HepG2 (cell line): ENCODE measurements around the gene TEKT5. TPM values are rescaled to one million over a fixed set of nuclear protein-coding genes. Genes with fewer than 3 reads are reported as not detected.

Experiments
- DNMT1 ChIP-seq: sonication (generic); formaldehyde crosslinking; IDR thresholded peaks from 2 replicates; pipeline ENCODE4 v1.5.1; 2020; ENCODE audit warnings: mild to moderate bottlenecking, missing genetic modification reagents
- GLI4 ChIP-seq: sonication (generic); formaldehyde crosslinking; IDR thresholded peaks from 2 replicates; pipeline ENCODE4 v1.5.1; 2020; ENCODE audit warnings: missing genetic modification reagents, mild to moderate bottlenecking, moderate library complexity, borderline replicate concordance
- HOXA9 ChIP-seq: sonication (generic); formaldehyde crosslinking; IDR thresholded peaks from 2 replicates; pipeline ENCODE4 v1.8.1; 2022; ENCODE audit warnings: missing genetic modification reagents, mild to moderate bottlenecking, moderate library complexity, borderline replicate concordance
- IKZF4 ChIP-seq: sonication (generic); formaldehyde crosslinking; IDR thresholded peaks from 2 replicates; pipeline ENCODE4 v1.5.1; 2020; ENCODE audit warnings: borderline replicate concordance, mild to moderate bottlenecking, low read depth, missing genetic modification reagents; ENCODE audit errors: not compliant biosample characterization
- PCBP2 ChIP-seq: fragments of 200-400 bp; formaldehyde crosslinking; optimal IDR thresholded peaks from 2 replicates; pipeline ENCODE3; 2018; ENCODE audit warnings: low read length, low read depth; ENCODE audit not compliant: poor library complexity, severe bottlenecking
- RXRB ChIP-seq: IDR thresholded peaks from 2 replicates; pipeline ENCODE4 v1.6.1; 2016; ENCODE audit warnings: borderline replicate concordance, missing genetic modification reagents, missing compliant biosample characterization
- ZNF616 ChIP-seq: sonication (generic); formaldehyde crosslinking; IDR thresholded peaks from 2 replicates; pipeline ENCODE4 v1.5.0; 2020; ENCODE audit warnings: low read depth, mild to moderate bottlenecking, missing genetic modification reagents
- polyA plus RNA-seq, 8 experiments: library from polyadenylated mRNA; depleted of rRNA in 3 of 8; stranded (reverse) in 7 of 8; unstranded in 1 of 8; fragments of >200 nt; fragmentation: Illumina TruSeq in 4 of 8; extraction: Trizol in 4 of 8; gene quantifications; 2 replicates each; pipeline versions ENCODE4 v1.2.1 to v1.2.3, GENCODE V29; 2011 to 2016; ENCODE audit warnings: low read depth in 4 of 8, missing spikeins in 1 of 8, mixed read lengths in 1 of 8; ENCODE audit not compliant: insufficient read depth in 1 of 8
- total RNA-seq, 5 experiments: library from RNA; depleted of rRNA; stranded (reverse); fragments of >200 nt; fragmentation: Illumina TruSeq; extraction: Trizol; gene quantifications; 2 replicates each; pipeline ENCODE4 v1.2.3, GENCODE V29; 2016; ENCODE audit warnings: low read depth in 1 of 5
- TF ChIP-seq, protein P1 (sequence below), 2 experiments: fragments of 450-650 bp in 1 of 2; sonication (generic) in 1 of 2; formaldehyde crosslinking in 1 of 2; IDR thresholded peaks; 2 replicates each; pipeline versions ENCODE4 v1.6.1 to v1.8.0; 2016 to 2022; ENCODE audit warnings: antibody characterized with exemption in 1 of 2, mild to moderate bottlenecking in 1 of 2, missing genetic modification reagents in 1 of 2
- TF ChIP-seq, protein P2 (sequence below): sonication (generic); formaldehyde crosslinking; IDR thresholded peaks from 2 replicates; pipeline ENCODE4 v1.5.1; 2020; ENCODE audit warnings: missing genetic modification reagents, mild to moderate bottlenecking, borderline replicate concordance
- TF ChIP-seq, protein P3 (sequence below): sonication (generic); formaldehyde crosslinking; IDR thresholded peaks from 2 replicates; pipeline ENCODE4 v1.8.1; 2023; ENCODE audit warnings: mild to moderate bottlenecking, missing genetic modification reagents, borderline replicate concordance
- TF ChIP-seq, protein P4 (sequence below): sonication (generic); formaldehyde crosslinking; IDR thresholded peaks from 2 replicates; pipeline ENCODE4 v1.5.0; 2020; ENCODE audit warnings: missing genetic modification reagents, mild to moderate bottlenecking, borderline replicate concordance
- TF ChIP-seq, protein P5 (sequence below): sonication (generic); formaldehyde crosslinking; IDR thresholded peaks from 2 replicates; pipeline ENCODE4 v1.5.0; 2020; ENCODE audit warnings: missing genetic modification reagents, mild to moderate bottlenecking, borderline replicate concordance

The TEKT5 gene
- total and polyA plus RNA-seq, 2 of the 13 experiments (the other 11 are each of a cell fraction or from before 2014, with no cell fraction given), result 0.16 TPM; not detected in 1

DNA sequence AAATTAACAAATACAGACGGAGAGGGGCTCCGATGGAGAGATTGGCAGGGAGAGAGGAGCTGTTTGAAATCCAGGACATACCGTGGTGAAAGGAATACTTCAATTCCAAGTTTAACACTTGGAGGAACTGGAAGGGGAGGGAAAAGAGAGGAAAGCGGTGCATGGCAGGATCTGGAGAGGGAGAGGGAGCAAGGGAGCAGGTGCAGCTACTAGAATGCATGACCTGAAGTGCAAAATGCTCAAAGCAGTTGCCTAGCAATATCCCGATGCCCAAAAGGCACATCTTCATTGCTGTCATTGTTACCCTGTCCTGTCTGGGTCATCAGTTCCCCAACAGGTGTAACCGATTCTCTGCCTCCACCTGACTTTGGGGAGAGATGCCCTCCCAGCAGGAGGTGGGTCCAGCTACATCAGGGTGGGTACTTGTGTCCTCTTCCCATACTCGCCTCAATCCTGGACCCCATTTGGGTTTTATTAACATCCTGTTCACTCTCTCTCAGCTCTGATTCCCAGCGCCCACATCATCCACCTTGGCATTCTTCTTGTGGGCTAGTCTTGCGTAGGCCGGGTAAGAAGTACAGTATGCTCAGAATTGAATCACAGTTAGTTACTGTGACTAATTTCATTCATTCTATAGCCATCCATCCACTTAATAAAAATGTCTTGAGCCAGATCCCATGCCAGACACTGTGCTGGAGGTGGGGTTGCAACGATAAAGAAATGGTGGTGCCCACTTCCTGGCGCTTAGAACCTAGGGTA, 76.9 kb downstream of the TEKT5 start (continued):
- TF ChIP-seq, protein P1, sequence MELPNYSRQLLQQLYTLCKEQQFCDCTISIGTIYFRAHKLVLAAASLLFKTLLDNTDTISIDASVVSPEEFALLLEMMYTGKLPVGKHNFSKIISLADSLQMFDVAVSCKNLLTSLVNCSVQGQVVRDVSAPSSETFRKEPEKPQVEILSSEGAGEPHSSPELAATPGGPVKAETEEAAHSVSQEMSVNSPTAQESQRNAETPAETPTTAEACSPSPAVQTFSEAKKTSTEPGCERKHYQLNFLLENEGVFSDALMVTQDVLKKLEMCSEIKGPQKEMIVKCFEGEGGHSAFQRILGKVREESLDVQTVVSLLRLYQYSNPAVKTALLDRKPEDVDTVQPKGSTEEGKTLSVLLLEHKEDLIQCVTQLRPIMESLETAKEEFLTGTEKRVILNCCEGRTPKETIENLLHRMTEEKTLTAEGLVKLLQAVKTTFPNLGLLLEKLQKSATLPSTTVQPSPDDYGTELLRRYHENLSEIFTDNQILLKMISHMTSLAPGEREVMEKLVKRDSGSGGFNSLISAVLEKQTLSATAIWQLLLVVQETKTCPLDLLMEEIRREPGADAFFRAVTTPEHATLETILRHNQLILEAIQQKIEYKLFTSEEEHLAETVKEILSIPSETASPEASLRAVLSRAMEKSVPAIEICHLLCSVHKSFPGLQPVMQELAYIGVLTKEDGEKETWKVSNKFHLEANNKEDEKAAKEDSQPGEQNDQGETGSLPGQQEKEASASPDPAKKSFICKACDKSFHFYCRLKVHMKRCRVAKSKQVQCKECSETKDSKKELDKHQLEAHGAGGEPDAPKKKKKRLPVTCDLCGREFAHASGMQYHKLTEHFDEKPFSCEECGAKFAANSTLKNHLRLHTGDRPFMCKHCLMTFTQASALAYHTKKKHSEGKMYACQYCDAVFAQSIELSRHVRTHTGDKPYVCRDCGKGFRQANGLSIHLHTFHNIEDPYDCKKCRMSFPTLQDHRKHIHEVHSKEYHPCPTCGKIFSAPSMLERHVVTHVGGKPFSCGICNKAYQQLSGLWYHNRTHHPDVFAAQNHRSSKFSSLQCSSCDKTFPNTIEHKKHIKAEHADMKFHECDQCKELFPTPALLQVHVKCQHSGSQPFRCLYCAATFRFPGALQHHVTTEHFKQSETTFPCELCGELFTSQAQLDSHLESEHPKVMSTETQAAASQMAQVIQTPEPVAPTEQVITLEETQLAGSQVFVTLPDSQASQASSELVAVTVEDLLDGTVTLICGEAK (IDR thresholded peaks at IDR 0.05), result no peak
- TF ChIP-seq, protein P1 (CRISPR knock-in tag; IDR thresholded peaks at IDR 0.05), result peak; percentile 38; the same call in 1 of the 2 replicates
- TF ChIP-seq IKZF4 (CRISPR knock-in tag) (peak; percentile 2), RXRB (CRISPR knock-in tag) (no peak), PCBP2 (peak; percentile 74), GLI4 (CRISPR knock-in tag) (0 out of 2 replicates have a peak, but pooled peaks have one; percentile 6), ZNF616 (CRISPR knock-in tag) (peak; percentile 53; the same call in 1 of the 2 replicates), DNMT1 (peak; percentile 48; the same call in 1 of the 2 replicates), HOXA9 (CRISPR knock-in tag) (no peak)
- TF ChIP-seq, protein P2, sequence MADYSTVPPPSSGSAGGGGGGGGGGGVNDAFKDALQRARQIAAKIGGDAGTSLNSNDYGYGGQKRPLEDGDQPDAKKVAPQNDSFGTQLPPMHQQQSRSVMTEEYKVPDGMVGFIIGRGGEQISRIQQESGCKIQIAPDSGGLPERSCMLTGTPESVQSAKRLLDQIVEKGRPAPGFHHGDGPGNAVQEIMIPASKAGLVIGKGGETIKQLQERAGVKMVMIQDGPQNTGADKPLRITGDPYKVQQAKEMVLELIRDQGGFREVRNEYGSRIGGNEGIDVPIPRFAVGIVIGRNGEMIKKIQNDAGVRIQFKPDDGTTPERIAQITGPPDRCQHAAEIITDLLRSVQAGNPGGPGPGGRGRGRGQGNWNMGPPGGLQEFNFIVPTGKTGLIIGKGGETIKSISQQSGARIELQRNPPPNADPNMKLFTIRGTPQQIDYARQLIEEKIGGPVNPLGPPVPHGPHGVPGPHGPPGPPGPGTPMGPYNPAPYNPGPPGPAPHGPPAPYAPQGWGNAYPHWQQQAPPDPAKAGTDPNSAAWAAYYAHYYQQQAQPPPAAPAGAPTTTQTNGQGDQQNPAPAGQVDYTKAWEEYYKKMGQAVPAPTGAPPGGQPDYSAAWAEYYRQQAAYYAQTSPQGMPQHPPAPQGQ, result 0 out of 2 replicates have a peak, but pooled peaks have one; percentile 46
- TF ChIP-seq, protein P3, sequence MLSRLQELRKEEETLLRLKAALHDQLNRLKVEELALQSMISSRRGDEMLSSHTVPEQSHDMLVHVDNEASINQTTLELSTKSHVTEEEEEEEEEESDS, result 0 out of 2 replicates have a peak, but pooled peaks have one; percentile 7
- TF ChIP-seq, protein P4, sequence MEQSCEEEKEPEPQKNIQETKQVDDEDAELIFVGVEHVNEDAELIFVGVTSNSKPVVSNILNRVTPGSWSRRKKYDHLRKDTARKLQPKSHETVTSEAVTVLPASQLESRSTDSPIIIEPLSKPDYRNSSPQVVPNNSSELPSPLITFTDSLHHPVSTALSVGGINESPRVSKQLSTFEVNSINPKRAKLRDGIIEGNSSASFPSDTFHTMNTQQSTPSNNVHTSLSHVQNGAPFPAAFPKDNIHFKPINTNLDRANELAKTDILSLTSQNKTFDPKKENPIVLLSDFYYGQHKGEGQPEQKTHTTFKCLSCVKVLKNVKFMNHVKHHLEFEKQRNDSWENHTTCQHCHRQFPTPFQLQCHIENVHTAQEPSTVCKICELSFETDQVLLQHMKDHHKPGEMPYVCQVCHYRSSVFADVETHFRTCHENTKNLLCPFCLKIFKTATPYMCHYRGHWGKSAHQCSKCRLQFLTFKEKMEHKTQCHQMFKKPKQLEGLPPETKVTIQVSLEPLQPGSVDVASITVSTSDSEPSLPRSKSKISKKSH, result no peak
- TF ChIP-seq, protein P5, sequence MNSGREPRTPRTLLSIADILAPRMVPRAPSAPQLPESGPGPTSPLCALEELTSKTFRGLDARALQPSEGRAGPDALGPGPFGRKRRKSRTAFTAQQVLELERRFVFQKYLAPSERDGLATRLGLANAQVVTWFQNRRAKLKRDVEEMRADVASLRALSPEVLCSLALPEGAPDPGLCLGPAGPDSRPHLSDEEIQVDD (CRISPR knock-in tag), result 0 out of 2 replicates have a peak, but pooled peaks have one; percentile 24
